Endothelial cell of umbilical vein (primary cell): Measurements from ENCODE around the gene JMJD8. TPM values are rescaled to one million over a fixed set of nuclear protein-coding genes. Genes with fewer than 3 reads are reported as not detected.

ENCODE experiments used
- BruUV-seq: library from RNA; stranded (reverse); fragments of 400-500 nt; replicated peaks from 2 replicates; lab custom pipeline; 2021; lab: Mats Ljungman, UMichigan
- CTCF ChIA-PET: fragments of 300-600, 350-600 bp; sonication (Branson Sonifier 250); formaldehyde crosslinking; loops from one replicate; lab custom pipeline; 2021; ENCODE audit warnings: antibody characterized with exemption, inconsistent platforms; lab: Charles Lee
- POLR2A ChIA-PET: fragments of 300-600, 350-600 bp; sonication (Branson Sonifier 250); formaldehyde crosslinking; loops from one replicate; lab custom pipeline; 2021; ENCODE audit warnings: antibody characterized with exemption, inconsistent platforms; lab: Charles Lee
- DNase-seq: peaks from one replicate; pipeline ENCODE4 v3.0.0-alpha.2; 2011; ENCODE audit warnings: low read depth, low spot score
- FAIRE-seq: peaks from 2 replicates; lab custom pipeline; 2011; peaks lifted over from hg19 to GRCh38; lab: Jason Lieb, UNC
- H2AFZ ChIP-seq: 2 replicates; pipeline ENCODE4 v1.6.0; 2012; ENCODE audit warnings: low read depth, low read length, control low read depth, inconsistent platforms
- H3K27ac ChIP-seq: 2 replicates; pipeline ENCODE4 v1.5.1; 2011; ENCODE audit warnings: low read depth, mild to moderate bottlenecking, control low read depth, low read length, moderate library complexity; ENCODE audit not compliant: insufficient read depth
- H3K27me3 ChIP-seq, 2 experiments: 2 replicates each; pipeline versions ENCODE4 v1.6.0 to v1.6.1; 2011; ENCODE audit warnings: low read length in 2 of 2, mixed read lengths in 1 of 2; ENCODE audit not compliant: control insufficient read depth in 2 of 2, insufficient read depth in 2 of 2
- H3K36me3 ChIP-seq, 2 experiments: 2 replicates in 1 of 2; 3 replicates in 1 of 2; pipeline ENCODE4 v1.5.1; 2011; ENCODE audit warnings: low read length in 2 of 2, mild to moderate bottlenecking in 1 of 2, moderate library complexity in 1 of 2; ENCODE audit not compliant: control insufficient read depth in 2 of 2, insufficient read depth in 2 of 2; ENCODE audit errors: extremely low read depth in 1 of 2
- H3K4me1 ChIP-seq: 3 replicates; pipeline ENCODE4 v1.5.1; 2011; ENCODE audit warnings: mild to moderate bottlenecking, low read length; ENCODE audit not compliant: control insufficient read depth, insufficient read depth; ENCODE audit errors: extremely low read depth
- H3K4me2 ChIP-seq: 2 replicates; pipeline ENCODE4 v1.6.1; 2011; ENCODE audit warnings: low read length, control low read depth, mixed read lengths; ENCODE audit not compliant: insufficient read depth
- H3K4me3 ChIP-seq, 3 experiments: fragments of 200-600 bp in 1 of 3; sonication (generic), shearing (Covaris generic) in 1 of 3; replicated peaks in 1 of 3; 2 replicates each; pipeline ENCODE4 v1.5.1; 2011 to 2016; ENCODE audit warnings: control low read depth in 3 of 3, low read length in 3 of 3, mild to moderate bottlenecking in 2 of 3, inconsistent platforms in 1 of 3, low read depth in 1 of 3, moderate library complexity in 1 of 3; ENCODE audit not compliant: insufficient read depth in 1 of 3
- H3K79me2 ChIP-seq: 2 replicates; pipeline ENCODE4 v1.6.0; 2012; ENCODE audit warnings: low read length, inconsistent platforms; ENCODE audit not compliant: control insufficient read depth, insufficient read depth
- H3K9ac ChIP-seq: replicated peaks from 2 replicates; pipeline ENCODE3; 2011; ENCODE audit warnings: low read length, control low read depth; ENCODE audit not compliant: insufficient read depth; ENCODE audit errors: extremely low read depth
- H3K9me1 ChIP-seq: replicated peaks from 3 replicates; pipeline ENCODE4 v1.6.0; 2011; ENCODE audit warnings: mild to moderate bottlenecking, low read length; ENCODE audit not compliant: control insufficient read depth, insufficient read depth; ENCODE audit errors: extremely low read depth
- H3K9me3 ChIP-seq: replicated peaks from 2 replicates; pipeline ENCODE4 v1.5.1; 2012; ENCODE audit warnings: low read length, inconsistent platforms; ENCODE audit not compliant: control insufficient read depth, insufficient read depth
- H4K20me1 ChIP-seq: replicated peaks from 2 replicates; pipeline ENCODE3; 2011; ENCODE audit warnings: mild to moderate bottlenecking, low read length; ENCODE audit not compliant: control insufficient read depth, insufficient read depth; ENCODE audit errors: extremely low read depth
- EZH2 ChIP-seq: IDR thresholded peaks from 2 replicates; pipeline ENCODE4 v1.6.1; 2012; ENCODE audit warnings: borderline replicate concordance, low read depth, mild to moderate bottlenecking, moderate library complexity, low read length, inconsistent platforms; ENCODE audit not compliant: severe bottlenecking
- FOS ChIP-seq: IDR thresholded peaks from 2 replicates; pipeline ENCODE4 v1.6.1; 2011; ENCODE audit warnings: mild to moderate bottlenecking, low read length, moderate library complexity, borderline replicate concordance; ENCODE audit not compliant: insufficient read depth
- GATA2 ChIP-seq: IDR thresholded peaks from 2 replicates; pipeline ENCODE4 v1.7.0; 2011; ENCODE audit warnings: low read depth, mild to moderate bottlenecking, moderate library complexity, mixed read lengths, low read length; ENCODE audit not compliant: insufficient read length, insufficient read depth
- JUN ChIP-seq: IDR thresholded peaks from 2 replicates; pipeline ENCODE4 v1.6.1; 2011; ENCODE audit warnings: borderline replicate concordance, low read depth; ENCODE audit not compliant: insufficient read length, insufficient read depth
- MYC ChIP-seq: IDR thresholded peaks from one replicate; pipeline ENCODE4 v1.6.1; 2011; ENCODE audit warnings: mild to moderate bottlenecking, low read depth, low read length
- POLR2A ChIP-seq: IDR thresholded peaks from 2 replicates; pipeline ENCODE4 v1.6.1; 2012; ENCODE audit warnings: low read depth, mild to moderate bottlenecking, control low read depth, low read length
- POLR2AphosphoS5 ChIP-seq: IDR thresholded peaks from 2 replicates; pipeline ENCODE4 v1.6.1; 2012; ENCODE audit warnings: low read depth, mild to moderate bottlenecking, control low read depth, low read length, moderate library complexity; ENCODE audit not compliant: insufficient read depth
- dilution Hi-C: fragments of 300-500 bp; cut with MboI; formaldehyde crosslinking; loops from one replicate; pipeline ENCODE4 v1.15.0; 2019; ENCODE audit warnings: low sequenced_read_pairs; ENCODE audit not compliant: extremely low pct_ligation_motif_present
- intact Hi-C: fragments of 100-400 bp; cut with micrococcal nuclease; formaldehyde crosslinking; loops from one replicate; pipeline ENCODE4 v1.10.0; 2022
- polyA plus RNA-seq, 4 experiments: library from polyadenylated mRNA; depleted of rRNA in 3 of 4; stranded (reverse) in 3 of 4; unstranded in 1 of 4; fragments of >200 nt; gene quantifications; 2 replicates each; pipeline versions ENCODE4 v1.2.1 to v1.2.3, GENCODE V29; 2011 to 2012; ENCODE audit warnings: missing spikeins in 1 of 4
- total RNA-seq: library from RNA; stranded (reverse); gene quantifications from 2 replicates; pipeline ENCODE4 v1.2.3, GENCODE V29; 2021
- TF ChIP-seq, protein P1 (sequence below), 2 donors: IDR thresholded peaks; 1 replicate in 1 of 2; 2 replicates in 1 of 2; pipeline ENCODE4 v1.5.1; 2011; ENCODE audit warnings: low read length in 2 of 2, mild to moderate bottlenecking in 2 of 2, moderate library complexity in 2 of 2, control low read depth in 1 of 2, inconsistent platforms in 1 of 2, low read depth in 1 of 2; ENCODE audit not compliant: insufficient read depth in 1 of 2; ENCODE audit errors: extremely low read depth in 1 of 2
- TF ChIP-seq, protein P2 (sequence below): IDR thresholded peaks from 2 replicates; pipeline ENCODE4 v1.6.1; 2011; ENCODE audit not compliant: insufficient read depth, insufficient read length

JMJD8 gene
- total and polyA plus RNA-seq, 2 donors (not counting 3 experiments of a cell fraction or from before 2014, with no cell fraction given), result 55.1 to 102 TPM

DNA sequence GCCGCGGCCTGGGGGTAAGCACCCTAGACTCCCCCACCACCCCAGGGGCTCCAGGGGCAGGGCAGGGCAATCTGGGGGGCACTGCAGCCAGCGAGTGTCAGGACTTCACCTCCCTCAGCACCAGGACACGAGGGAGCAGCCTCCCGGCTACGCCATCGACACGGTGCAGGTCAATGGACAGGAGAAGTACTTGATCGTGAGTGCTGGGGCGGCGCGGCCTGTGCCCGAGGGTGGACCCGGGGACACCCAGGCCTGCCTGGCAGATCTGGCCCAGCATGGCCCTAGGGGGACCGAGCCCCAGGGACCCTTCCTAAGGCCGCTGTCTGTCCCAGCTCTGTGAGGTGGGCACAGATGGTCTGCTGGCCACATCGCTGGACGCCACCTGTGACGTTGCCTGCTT, 11.8 kb downstream of the JMJD8 start:
- CTCF ChIA-PET, result no interaction called here
- Histone ChIP-seq H4K20me1 (no peaks in the 10 kb centered on the region), H2AFZ (no peak overlapping the region), H3K9me3 (no peaks in the 10 kb centered on the region), H3K9ac (no peak overlapping the region), H3K27ac (no peak overlapping the region), H3K4me2 (no peak overlapping the region), H3K79me2 (peaks cover 18% of the 10 kb centered on the region), H3K4me1 (no peaks in the 10 kb centered on the region), H3K36me3 (peaks cover 5 to 35% of the 10 kb centered on the region in 2 experiments), H3K9me1 (no peaks in the 10 kb centered on the region), H3K27me3 (no peaks in the 10 kb centered on the region), H3K4me3 (no peak overlapping the region)
- TF ChIP-seq POLR2A, result no peak
- TF ChIP-seq POLR2AphosphoS5, result no peak
- TF ChIP-seq, protein P1, sequence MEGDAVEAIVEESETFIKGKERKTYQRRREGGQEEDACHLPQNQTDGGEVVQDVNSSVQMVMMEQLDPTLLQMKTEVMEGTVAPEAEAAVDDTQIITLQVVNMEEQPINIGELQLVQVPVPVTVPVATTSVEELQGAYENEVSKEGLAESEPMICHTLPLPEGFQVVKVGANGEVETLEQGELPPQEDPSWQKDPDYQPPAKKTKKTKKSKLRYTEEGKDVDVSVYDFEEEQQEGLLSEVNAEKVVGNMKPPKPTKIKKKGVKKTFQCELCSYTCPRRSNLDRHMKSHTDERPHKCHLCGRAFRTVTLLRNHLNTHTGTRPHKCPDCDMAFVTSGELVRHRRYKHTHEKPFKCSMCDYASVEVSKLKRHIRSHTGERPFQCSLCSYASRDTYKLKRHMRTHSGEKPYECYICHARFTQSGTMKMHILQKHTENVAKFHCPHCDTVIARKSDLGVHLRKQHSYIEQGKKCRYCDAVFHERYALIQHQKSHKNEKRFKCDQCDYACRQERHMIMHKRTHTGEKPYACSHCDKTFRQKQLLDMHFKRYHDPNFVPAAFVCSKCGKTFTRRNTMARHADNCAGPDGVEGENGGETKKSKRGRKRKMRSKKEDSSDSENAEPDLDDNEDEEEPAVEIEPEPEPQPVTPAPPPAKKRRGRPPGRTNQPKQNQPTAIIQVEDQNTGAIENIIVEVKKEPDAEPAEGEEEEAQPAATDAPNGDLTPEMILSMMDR (IDR thresholded peaks at IDR 0.05; ENCODE audit: extremely low read depth in 1 of 2, insufficient read depth in 1 of 2, low read depth in 1 of 2, low read length in 2 of 2), result no peak
- no peak for TF ChIP-seq MYC
- TF ChIP-seq EZH2, result no peak
- TF ChIP-seq GATA2, result no peak
- TF ChIP-seq JUN, result no peak
- no peak for TF ChIP-seq FOS
- TF ChIP-seq, protein P2, sequence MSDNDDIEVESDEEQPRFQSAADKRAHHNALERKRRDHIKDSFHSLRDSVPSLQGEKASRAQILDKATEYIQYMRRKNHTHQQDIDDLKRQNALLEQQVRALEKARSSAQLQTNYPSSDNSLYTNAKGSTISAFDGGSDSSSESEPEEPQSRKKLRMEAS, result no peak
- intact Hi-C loops, result no loop called here
- DNase-seq (no peak), FAIRE-seq (no peak)
- BruUV-seq, result no TSS peak
- POLR2A ChIA-PET, result no interaction called here
- dilution Hi-C loops, result no loop called here
